ENCODE measurements around the gene BAK1. TPM values are rescaled to one million over a fixed set of nuclear protein-coding genes. Genes with fewer than 3 reads are reported as not detected.
A peak's percentile ranks its signal among the peaks of the same experiment; 100 is the strongest.

Gene BAK1
- total RNA-seq, result 3.7 TPM

GRCh38 chr6:33579828-33580714, at the start of gene BAK1:
Gene BAK1 (minus strand): TSS chr6:33580276. CDS start chr6:33577604, 2,672 bp downstream.
- peak; percentile 95 for DNase-seq

DNA sequence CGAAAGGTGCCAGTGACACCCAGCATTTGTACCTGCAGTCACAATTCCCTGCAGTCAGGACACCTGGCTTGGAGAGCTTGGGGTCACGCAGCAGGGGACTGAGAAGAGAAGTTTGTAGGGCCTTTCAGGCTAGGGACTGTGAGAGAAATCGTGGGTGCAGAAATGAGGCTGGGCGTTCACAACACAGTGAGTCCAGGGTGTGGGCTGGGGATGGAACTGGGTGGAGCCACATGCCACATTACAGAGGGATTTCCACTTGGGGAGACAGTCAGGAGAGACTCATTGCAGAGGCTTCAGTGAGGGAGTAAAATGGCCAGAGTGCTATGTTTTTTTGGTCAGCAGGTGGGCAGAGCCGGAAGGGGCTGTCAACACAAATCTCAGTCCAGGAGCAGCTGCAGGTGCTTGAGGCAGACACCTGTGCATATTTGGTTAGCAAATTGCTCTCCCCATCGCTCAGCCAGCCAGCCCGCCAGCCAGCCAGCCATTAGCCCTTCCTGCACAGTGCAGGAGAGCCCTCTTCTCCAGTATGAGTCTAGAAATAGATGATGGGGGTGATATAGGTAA, 48.4 kb upstream of the BAK1 start:
- no peak for DNase-seq

- DNase-seq, result no peak
Observed at GRCh38 chr6:33627876-33628275, 47.8 kb upstream of the BAK1 start.

- DNase-seq, result no peak
Observed at GRCh38 chr6:33624856-33625255, 44.8 kb upstream of the BAK1 start.

DNA sequence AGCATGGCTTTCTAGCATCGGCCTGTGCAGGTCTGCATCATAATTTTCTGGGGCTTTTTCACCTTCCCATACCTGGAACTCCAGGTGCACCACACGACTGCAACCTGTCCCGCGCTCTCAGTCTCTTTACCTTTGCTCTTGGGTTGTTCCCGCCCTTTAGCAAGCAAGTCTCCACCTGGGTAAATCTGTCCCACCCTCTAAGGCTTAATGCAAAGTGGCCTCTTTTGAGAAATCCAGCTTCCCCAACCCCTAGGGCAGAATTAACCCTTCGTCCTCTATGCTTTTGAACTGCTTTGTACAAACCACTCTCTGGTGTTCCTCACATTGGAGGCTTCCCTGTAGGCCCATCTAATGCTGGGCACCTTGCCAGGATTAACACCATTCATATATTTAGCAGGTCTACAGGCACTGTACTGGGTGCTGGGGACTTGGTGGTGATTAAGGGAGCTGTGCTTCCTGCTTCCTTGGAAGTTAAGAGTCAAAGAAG, 43.9 kb upstream of the BAK1 start:
- no peak for DNase-seq

DNA sequence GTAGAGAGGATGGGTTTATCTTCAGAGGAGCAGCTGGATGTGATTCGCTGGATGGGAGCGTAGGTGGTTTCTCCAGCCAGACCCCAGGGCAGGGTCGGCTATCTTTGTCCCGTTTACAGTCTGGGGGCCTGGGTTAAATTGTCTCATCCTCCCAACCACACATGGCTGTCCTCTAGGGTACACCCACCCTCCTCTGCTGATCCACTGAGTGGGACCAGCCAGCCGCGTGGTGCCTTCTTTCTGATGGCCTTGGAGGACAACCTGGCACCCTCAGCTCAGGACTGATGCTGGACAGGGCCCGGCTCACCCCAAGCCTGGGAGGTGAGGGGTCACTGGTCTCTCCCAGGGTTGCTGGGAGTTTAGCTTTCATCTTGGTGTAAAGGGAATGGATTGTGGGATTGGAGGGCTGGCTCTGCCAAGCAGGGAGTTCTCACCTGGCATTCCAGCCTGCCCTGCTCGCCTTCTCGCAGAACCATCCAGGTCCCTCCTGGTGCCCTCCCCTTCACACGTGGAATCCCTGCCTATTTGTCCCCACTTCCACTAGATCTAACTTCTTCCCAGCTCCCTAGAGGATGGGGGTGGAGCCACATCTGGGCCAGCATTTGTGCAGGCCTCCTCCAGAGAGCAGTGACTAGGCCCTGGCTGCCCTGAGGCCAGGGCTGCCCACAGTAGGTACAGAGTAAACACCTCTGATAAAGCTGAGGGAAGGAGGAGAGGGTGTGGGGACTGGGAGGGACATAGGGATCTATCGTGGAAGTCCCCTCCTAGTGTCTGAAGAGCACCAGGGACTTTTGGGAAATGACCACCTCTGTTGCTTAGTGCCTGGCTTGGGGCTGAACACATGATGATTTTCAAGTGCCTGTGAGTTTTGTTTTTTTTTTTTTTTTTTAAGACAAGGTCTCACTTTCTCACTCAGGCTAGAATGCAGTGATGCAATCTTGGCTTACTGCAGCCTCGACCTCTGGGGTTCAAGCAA, 42.7 kb upstream of the BAK1 start:
- no peak for DNase-seq

DNA sequence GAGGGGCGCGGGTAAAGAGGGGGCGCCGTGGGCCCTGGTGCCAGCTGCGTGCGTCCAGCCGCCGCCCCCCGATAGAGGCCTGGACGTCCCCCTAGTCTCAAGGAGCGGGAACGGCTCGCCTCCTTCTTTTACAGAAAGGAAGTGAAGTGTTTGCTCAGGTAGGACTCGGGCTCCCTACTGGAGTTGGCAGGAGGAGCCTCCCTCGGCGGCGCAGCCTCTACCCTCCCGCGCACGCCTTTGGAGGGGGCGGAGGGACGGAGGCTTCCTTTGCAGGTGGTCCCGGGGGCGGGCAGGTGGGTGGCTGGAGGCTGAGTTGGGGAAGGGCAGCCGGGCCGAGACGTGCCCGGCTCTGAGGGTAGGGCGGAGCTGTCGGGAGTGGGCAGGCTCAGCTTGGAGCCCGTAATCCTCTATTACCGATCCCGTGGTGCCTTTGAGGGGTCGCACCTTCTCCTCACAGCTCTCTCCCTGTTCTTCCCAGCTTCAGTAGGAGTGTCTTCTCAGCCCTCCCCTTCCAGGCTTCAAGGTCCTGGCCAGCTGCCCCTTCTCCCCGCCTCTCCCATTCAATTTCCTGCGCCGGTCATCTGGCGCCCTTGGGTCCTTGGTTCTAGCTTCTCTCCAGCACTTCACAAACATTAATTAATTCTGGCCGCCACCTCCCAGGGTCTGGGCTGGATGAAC, 41.8 kb upstream of the BAK1 start:
- DNase-seq, result no peak

- no peak for DNase-seq
Observed at GRCh38 chr6:33620856-33621710, 41.0 kb upstream of the BAK1 start, which contains the start of gene ITPR3. Gene ITPR3 (plus strand): TSS chr6:33621322. CDS start chr6:33621603, 281 bp downstream.

DNA sequence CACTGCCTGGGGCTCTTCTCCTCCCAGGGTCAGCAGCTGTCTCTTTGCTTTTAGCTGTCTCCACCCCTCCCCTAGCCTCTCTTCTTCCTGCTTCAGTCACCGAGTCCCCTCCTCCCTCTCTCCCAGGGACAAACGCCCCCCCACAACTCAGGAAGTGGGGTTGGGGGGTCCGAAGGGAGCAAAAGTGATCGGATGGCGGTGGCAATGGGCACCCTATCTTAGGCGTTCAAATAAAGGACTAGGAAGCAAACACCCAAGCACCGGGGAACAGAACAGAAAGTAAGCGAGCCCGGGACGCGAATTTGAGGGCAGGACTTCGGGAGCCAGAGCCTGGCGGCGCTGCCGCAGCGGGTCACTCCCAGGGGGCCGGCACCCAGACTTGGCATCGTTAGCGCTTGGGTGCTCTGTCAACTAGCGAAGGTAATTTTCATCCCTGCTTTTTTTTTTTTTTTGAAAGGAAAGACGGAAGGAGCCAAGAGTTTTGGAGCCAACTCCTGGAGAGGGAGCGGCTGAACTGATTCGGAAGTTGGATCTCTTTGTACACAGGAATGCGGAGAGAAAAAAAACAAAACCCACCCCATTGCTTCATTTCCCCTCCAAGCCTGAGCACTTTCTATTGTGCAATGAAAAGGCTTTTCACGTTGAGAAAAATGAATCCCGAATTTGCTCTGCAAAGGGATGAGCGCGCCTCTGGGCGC, 40.2 kb upstream of the BAK1 start:
- no peak for DNase-seq

- DNase-seq, result no peak
Observed at GRCh38 chr6:33619166-33619840, 39.2 kb upstream of the BAK1 start.

- DNase-seq, result no peak
Observed at GRCh38 chr6:33616913-33617312, 36.8 kb upstream of the BAK1 start.

DNA sequence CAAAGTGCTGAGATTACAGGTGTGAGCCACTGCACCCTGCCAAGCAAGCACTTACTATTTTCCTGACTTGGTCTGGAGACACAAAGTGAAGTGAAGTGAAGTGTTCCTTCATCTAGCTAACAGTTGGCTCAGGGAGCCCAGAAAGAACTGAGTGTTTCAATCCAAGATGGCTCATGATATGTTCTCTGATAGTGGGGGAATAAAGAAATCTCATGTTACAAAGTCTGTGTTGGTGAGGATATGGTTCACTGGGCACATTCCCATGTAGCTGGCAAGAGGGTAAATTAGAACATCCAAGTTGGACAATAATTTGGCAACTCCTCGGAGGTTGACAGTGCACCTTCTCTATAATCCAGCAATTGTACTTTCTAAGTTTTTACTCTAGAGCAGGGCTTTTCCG, 36.0 kb upstream of the BAK1 start:
- DNase-seq, result no peak

DNA sequence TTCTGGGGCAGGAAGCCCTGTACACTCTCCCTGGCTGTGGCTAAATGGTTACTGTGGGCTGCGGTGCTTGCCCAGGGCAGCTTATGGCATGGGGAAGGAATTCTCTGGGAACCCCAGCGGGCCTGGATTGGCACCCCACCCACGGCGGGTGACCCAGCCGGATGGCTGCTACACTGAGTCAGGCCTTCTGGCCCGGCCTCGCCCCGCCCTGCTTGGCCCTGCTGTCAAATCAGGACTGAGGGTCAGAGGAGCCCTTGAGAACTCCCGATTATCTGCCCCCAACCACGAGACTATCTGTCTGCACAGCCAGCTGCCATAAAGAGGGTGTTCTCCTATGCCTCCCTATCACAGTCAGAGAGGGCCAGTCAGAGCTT, 33.7 kb upstream of the BAK1 start:
- no peak for DNase-seq

DNA sequence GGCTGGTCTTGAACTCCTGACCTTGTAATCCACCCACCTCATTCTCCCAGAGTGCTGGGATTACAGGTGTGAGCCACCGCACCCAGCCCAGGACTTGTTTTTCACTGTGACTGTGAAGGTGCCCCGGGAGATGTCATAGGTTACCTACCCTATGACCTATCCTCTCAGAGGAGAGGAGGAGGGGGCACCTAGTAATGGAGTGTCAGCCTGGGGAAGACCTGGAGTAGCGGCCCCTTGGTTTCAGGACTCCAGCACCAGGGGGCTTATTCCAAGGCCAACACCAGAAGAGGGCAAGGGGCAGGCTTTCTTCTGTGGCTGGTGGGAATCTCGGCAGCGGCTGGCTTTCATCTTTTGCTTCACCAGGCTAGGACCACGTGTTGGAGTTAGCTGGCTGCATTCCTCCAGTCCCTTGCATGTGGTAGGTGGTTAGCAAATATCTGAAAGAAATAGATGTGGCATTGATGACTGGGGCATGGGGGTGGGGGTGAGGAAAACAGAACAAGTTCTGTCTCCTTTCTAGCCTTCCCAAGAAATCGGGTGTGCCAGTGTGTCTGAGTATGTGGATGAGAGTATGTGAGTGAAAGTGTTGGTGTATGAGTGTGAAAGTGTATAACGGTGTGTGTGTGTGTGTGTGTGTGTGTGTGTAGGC, 33.2 kb upstream of the BAK1 start:
- DNase-seq, result no peak

DNA sequence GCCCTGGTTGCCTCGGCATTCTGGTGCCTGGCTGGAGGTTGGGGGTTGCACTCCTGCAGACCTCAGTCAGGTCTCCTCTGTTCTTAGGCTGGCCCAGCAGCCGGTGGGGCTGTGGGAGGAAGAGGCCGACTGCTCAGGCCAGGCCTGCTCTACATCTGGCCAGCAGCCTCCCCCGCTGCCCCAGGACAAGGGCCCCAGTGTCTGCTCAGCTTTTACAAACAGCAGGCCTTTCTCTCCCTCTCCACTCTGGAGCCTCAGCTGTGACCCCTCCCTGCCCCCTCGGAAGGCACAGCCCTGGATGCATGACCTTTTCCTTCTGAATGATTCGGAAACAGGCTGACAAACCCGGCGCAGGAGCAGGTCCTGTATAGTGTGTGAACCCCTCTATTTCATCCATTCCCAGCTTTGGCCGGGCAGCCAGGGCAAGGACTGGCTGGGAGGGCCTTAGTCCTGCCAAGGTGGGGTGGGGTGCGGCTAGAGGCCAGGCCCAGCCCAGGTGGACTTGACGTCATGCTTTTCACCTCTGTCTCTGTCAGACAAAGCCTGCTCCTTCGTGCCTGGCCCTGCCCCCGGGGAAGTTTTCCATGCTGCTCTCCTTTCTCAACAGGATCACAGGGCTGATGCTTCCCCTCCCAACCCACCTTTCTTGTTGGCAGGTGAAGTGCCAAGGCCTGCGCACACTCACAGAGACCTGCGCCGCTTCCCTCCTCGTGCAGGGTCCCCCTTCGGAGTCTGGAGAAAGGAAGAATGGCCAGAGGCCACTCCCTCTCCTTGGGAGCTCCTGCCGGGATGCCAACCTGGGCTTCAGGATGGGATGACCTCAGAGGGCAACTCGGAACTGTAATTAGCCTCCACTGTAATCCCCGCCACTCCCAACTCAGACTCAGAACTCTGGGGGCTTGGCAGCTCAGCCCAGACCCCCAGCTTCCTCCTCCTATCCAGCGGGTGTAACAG, 31.0 kb upstream of the BAK1 start:
- DNase-seq, result peak; percentile 35

DNA sequence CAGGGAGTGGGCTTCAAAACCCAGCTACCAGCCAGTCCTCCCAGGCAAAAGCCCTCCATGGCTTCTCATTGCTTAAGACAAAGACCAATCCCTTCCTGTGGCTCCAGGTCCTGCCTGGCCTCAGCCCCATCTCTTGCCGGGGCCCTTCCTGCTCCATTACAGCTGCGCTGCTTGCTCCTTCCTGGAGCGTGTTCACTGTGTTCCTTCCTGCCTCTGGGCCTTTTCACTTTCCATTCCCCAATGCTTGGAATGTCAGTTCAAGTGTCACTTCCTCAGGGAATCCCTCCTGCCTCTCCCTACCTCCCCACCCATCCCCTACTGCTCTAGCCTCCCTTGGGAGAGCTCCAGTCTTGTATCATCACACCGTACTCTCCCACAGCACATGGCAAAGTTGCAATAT, 30.0 kb upstream of the BAK1 start:
- no peak for DNase-seq

DNA sequence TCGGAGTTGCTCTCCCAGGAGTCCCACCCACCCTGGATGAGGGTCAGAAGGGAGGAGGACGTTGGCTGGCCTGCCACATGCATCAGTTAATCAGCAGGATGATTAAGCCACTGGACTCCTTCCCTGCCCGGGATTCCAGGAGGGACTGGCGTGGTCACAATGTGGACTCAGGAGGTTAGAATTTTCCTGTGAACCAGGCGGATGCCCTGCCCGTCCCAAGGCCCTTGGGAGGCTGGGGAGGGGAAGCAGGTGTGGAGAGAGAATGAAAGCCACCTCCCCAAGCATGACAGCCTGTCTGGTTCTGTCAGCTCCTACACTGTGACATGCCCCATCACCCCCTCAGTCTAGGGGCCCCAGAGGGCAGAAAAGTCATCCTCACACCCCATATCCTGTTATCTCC, 29.5 kb upstream of the BAK1 start:
- no peak for DNase-seq

- DNase-seq, result no peak
Observed at GRCh38 chr6:33609019-33609418, 28.9 kb upstream of the BAK1 start.

All from occipital lobe (tissue), 2 donors.